PC-9 (cell line): ENCODE results near the gene AGAP1. TPM values are rescaled to one million over a fixed set of nuclear protein-coding genes. Genes with fewer than 3 reads are reported as not detected.

Experiments
- BruUV-seq: library from RNA; stranded (reverse); fragments of 400-500 nt; replicated peaks from 2 replicates; lab custom pipeline; 2021; lab: Mats Ljungman, UMichigan
- CTCF ChIA-PET: fragments of 300-600 bp; sonication (Branson Sonifier 250); formaldehyde crosslinking; loops from one replicate; lab custom pipeline; 2022; ENCODE audit warnings: antibody characterized with exemption; lab: Charles Lee
- POLR2A ChIA-PET: fragments of 300-600 bp; sonication (Branson Sonifier 250); formaldehyde crosslinking; loops from one replicate; lab custom pipeline; 2022; ENCODE audit warnings: antibody characterized with exemption; ENCODE audit not compliant: unreplicated experiment; lab: Charles Lee
- DNase-seq, 2 experiments: peaks; one replicate each; pipeline versions ENCODE4 v3.0.0 to v3.0.0-alpha.2; 2015 to 2022; ENCODE audit warnings: mixed read lengths in 1 of 2
- H2AFZ ChIP-seq: fragments of 200-600 bp; sonication (generic); 2 replicates; pipeline ENCODE4 v1.8.1; 2017; ENCODE audit warnings: antibody characterized with exemption
- H3F3A ChIP-seq: fragments of 200-600 bp; sonication (generic); 2 replicates; pipeline ENCODE4 v1.8.1; 2017; ENCODE audit warnings: antibody characterized with exemption, mild to moderate bottlenecking, low read depth; ENCODE audit not compliant: insufficient read depth
- H3K27ac ChIP-seq: fragments of 200-600 bp; sonication (generic); 2 replicates; pipeline ENCODE4 v1.6.1; 2016; ENCODE audit warnings: mixed run types
- H3K27me3 ChIP-seq: fragments of 200-600 bp; sonication (generic); 2 replicates; pipeline ENCODE4 v1.6.1; 2016; ENCODE audit warnings: low read depth, mixed run types; ENCODE audit not compliant: insufficient read depth
- H3K36me3 ChIP-seq: fragments of 200-600 bp; sonication (generic); 2 replicates; pipeline ENCODE4 v1.6.1; 2016; ENCODE audit warnings: low read depth, mixed run types
- H3K4me1 ChIP-seq: fragments of 200-600 bp; sonication (generic); replicated peaks from 2 replicates; pipeline ENCODE4 v1.6.1; 2016; ENCODE audit warnings: mixed run types; ENCODE audit not compliant: insufficient read depth
- H3K4me2 ChIP-seq: fragments of 200-600 bp; sonication (generic); 2 replicates; pipeline ENCODE4 v1.6.1; 2017; ENCODE audit warnings: mixed run types
- H3K4me3 ChIP-seq: fragments of 200-600 bp; sonication (generic); 2 replicates; pipeline ENCODE4 v1.6.1; 2016; ENCODE audit warnings: mixed run types
- H3K79me2 ChIP-seq: fragments of 200-600 bp; sonication (generic); 2 replicates; pipeline ENCODE4 v1.6.1; 2017; ENCODE audit warnings: low read depth, mixed run types
- H3K9me2 ChIP-seq: fragments of 200-600 bp; sonication (generic); 2 replicates; pipeline ENCODE4 v1.8.1; 2017; ENCODE audit warnings: mild to moderate bottlenecking; ENCODE audit not compliant: insufficient read depth
- H3K9me3 ChIP-seq: fragments of 200-600 bp; sonication (generic); 2 replicates; pipeline ENCODE4 v1.8.1; 2016; ENCODE audit warnings: low read depth; ENCODE audit not compliant: insufficient read depth
- H4K20me1 ChIP-seq: fragments of 200-600 bp; sonication (generic); 2 replicates; pipeline ENCODE4 v1.8.1; 2017; ENCODE audit not compliant: insufficient read depth
- CTCF ChIP-seq: fragments of 200-600 bp; sonication (generic); conservative IDR thresholded peaks from 2 replicates; pipeline ENCODE4 v1.6.1; 2017; ENCODE audit warnings: mixed run types, antibody characterized with exemption, mild to moderate bottlenecking, moderate library complexity
- EZH2 ChIP-seq: fragments of 200-600 bp; sonication (generic); IDR thresholded peaks from 2 replicates; pipeline ENCODE4 v1.8.0; 2017; ENCODE audit warnings: antibody characterized with exemption, low read depth
- intact Hi-C: fragments of 100-400 bp; cut with micrococcal nuclease; formaldehyde crosslinking; loops from one replicate; pipeline ENCODE4 v1.10.0; 2022; ENCODE audit not compliant: unreplicated experiment
- total RNA-seq: library from RNA; stranded (reverse); gene quantifications from 2 replicates; pipeline ENCODE4 v1.2.3, GENCODE V29; 2021

AGAP1 gene
- total RNA-seq, 1 experiment from 2014 or later: 91.4 TPM

DNA sequence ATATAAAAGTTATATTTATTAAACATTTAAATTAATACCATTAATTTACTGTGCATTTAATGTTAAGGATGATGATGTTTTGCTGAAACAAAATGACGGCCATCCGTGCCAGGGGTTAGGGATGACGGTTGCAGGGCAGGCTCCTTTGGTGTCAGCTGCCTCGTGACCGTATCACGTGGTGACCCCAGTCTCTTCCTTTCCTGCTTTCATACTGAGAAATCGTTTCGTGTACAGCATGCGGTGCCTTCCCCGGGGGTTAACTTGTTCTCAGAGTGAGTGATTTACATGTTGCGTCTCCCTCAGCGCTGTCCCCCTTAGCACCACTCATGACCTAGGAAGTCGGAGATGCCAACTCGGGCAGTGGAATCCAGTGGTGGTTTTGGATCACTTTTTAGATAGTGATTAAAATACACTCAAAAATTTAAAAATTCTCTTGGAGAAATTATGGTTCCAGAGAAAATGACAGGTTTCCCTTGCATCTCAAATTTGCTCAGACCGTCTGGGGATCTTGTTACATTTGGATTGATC, 383.5 kb downstream of the AGAP1 start:
- intact Hi-C loops: no loop called here
- H3K27ac ChIP-seq: no peak overlapping the region
- H3K36me3 ChIP-seq: no peaks in the 10 kb centered on the region
- H3K4me2 ChIP-seq: no peak overlapping the region
- H3K4me1 ChIP-seq: no peaks in the 10 kb centered on the region
- no peaks in the 10 kb centered on the region for H3K79me2 ChIP-seq
- H2AFZ ChIP-seq: no peak overlapping the region
- CTCF ChIA-PET: no interaction called here
- no peak for DNase-seq
- POLR2A ChIA-PET: no interaction called here
- H3K4me3 ChIP-seq: no peak overlapping the region
- no peaks in the 10 kb centered on the region for H3K9me2 ChIP-seq
- no TSS peak for BruUV-seq
- peaks cover 3% of the 10 kb centered on the region; the same call in 1 of the 2 replicates for H4K20me1 ChIP-seq
- H3K27me3 ChIP-seq: no peaks in the 10 kb centered on the region
- TF ChIP-seq EZH2 (no peak), CTCF (no peak)
- H3K9me3 ChIP-seq: no peaks in the 10 kb centered on the region
- no peaks in the 10 kb centered on the region for H3F3A ChIP-seq

DNA sequence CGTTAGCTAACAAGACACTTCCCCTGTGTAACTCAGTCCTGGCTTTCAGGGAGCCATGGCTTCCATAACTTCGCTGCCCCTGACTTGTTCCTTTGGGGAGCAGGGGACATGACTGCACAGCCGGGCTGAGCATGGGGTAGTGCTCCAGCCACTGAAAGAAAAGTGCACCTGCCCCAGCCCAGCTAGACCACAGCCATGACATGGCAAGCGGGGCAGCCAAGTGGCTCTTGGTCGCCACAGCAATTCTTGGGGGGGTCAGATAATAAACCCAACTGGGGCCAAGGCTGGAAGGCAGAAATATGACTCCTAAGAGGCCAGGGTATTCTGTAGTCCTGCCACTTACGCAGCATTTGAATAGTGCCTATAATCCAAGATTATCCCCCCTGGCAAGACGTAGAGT, 385.3 kb downstream of the AGAP1 start:
- intact Hi-C loops: no loop called here
- H2AFZ ChIP-seq: no peak overlapping the region
- no peak overlapping the region for H3K27ac ChIP-seq
- no TSS peak for BruUV-seq
- H3K9me2 ChIP-seq: no peaks in the 10 kb centered on the region
- no peak for DNase-seq
- no peaks in the 10 kb centered on the region for H3K4me1 ChIP-seq
- peaks cover 3% of the 10 kb centered on the region; the same call in 1 of the 2 replicates for H4K20me1 ChIP-seq
- TF ChIP-seq CTCF (no peak), EZH2 (no peak)
- H3K4me3 ChIP-seq: no peak overlapping the region
- CTCF ChIA-PET: no interaction called here
- H3K4me2 ChIP-seq: no peak overlapping the region
- no peaks in the 10 kb centered on the region for H3K36me3 ChIP-seq
- POLR2A ChIA-PET: interaction anchor here (0.6 kb wide), 1 partner anchor 14 kb away, joined by 3 read pairs; no protein-coding TSS in a partner anchor
- H3K9me3 ChIP-seq: no peaks in the 10 kb centered on the region
- no peaks in the 10 kb centered on the region for H3K79me2 ChIP-seq
- no peaks in the 10 kb centered on the region for H3F3A ChIP-seq
- no peaks in the 10 kb centered on the region for H3K27me3 ChIP-seq

- ChIA-PET POLR2A (no interaction called here), CTCF (no interaction called here)
- no peak for TF ChIP-seq EZH2
- no peak for TF ChIP-seq CTCF
- Histone ChIP-seq H3K9me3 (no peaks in the 10 kb centered on the region), H3K79me2 (no peaks in the 10 kb centered on the region), H3K9me2 (no peaks in the 10 kb centered on the region), H3K36me3 (peaks cover 9% of the 10 kb centered on the region; the same call in 1 of the 2 replicates), H3K27ac (0 out of 2 replicates have a peak overlapping the region, but pooled peaks have one; percentile 7), H2AFZ (no peak overlapping the region), H3K27me3 (no peaks in the 10 kb centered on the region), H4K20me1 (peaks cover 7% of the 10 kb centered on the region; the same call in 1 of the 2 replicates), H3K4me2 (no peak overlapping the region), H3K4me1 (no peaks in the 10 kb centered on the region), H3K4me3 (no peak overlapping the region), H3F3A (no peaks in the 10 kb centered on the region)
- no peak for DNase-seq
- intact Hi-C loops: no loop called here
- BruUV-seq: no TSS peak
These were observed 389.8 kb downstream of the AGAP1 start for GRCh38 chr2:235883675-235884074.
